B cell (primary cell): ENCODE results near the gene ESYT1. TPM values are rescaled to one million over a fixed set of nuclear protein-coding genes. Genes with fewer than 3 reads are reported as not detected.

Experiments
- ATAC-seq: fragments of 200-7000 bp; cut with Tn5 transposase; one replicate; pipeline ENCODE4 v1.10.0; 2021; ENCODE audit warnings: low read depth, mild to moderate bottlenecking, moderate number of reproducible peaks, moderate library complexity
- CTCF ChIA-PET: fragments of 350-600 bp; sonication (Branson Sonifier 250); formaldehyde crosslinking; loops from one replicate; lab custom pipeline; 2021; ENCODE audit warnings: antibody characterized with exemption, inconsistent platforms; lab: Charles Lee
- POLR2A ChIA-PET: fragments of 350-600 bp; sonication (Branson Sonifier 250); formaldehyde crosslinking; loops from one replicate; lab custom pipeline; 2021; ENCODE audit warnings: antibody characterized with exemption; lab: Charles Lee
- DNase-seq: peaks from one replicate; pipeline ENCODE4 v3.0.0; 2013
- H2AFZ ChIP-seq: 2 replicates; pipeline ENCODE4 v1.6.1; 2012; ENCODE audit warnings: mild to moderate bottlenecking, low read depth, low read length; ENCODE audit not compliant: insufficient read depth, poor library complexity, severe bottlenecking
- H3K27ac ChIP-seq, 2 donors: 1 replicate in 1 of 2; 2 replicates in 1 of 2; pipeline ENCODE4 v1.5.1; 2012 to 2013; ENCODE audit warnings: low read length in 2 of 2, mild to moderate bottlenecking in 2 of 2, moderate library complexity in 1 of 2
- H3K27me3 ChIP-seq, 4 experiments: fragments of 200-600 bp in 1 of 4; sonication (generic) in 1 of 4; replicated peaks in 1 of 4; 1 replicate in 2 of 4; 2 replicates in 2 of 4; pipeline versions ENCODE4 v1.6.1 to v1.7.0; 2013 to 2016; ENCODE audit warnings: low read length in 3 of 4, mild to moderate bottlenecking in 2 of 4, mixed read lengths in 1 of 4, moderate library complexity in 1 of 4; ENCODE audit not compliant: insufficient read depth in 4 of 4, control insufficient read depth in 3 of 4; ENCODE audit errors: control extremely low read depth in 1 of 4
- H3K36me3 ChIP-seq, 2 experiments: replicated peaks in 1 of 2; 1 replicate in 1 of 2; 2 replicates in 1 of 2; pipeline versions ENCODE4 v1.6.1 to v1.7.1; 2013; ENCODE audit warnings: low read length in 1 of 2; ENCODE audit not compliant: insufficient read depth in 2 of 2, control insufficient read depth in 1 of 2; ENCODE audit errors: control extremely low read depth in 1 of 2, extremely low read depth in 1 of 2
- H3K4me1 ChIP-seq, 2 donors: fragments of 200-600 bp in 1 of 2; sonication (generic) in 1 of 2; 1 replicate in 1 of 2; 2 replicates in 1 of 2; pipeline versions ENCODE4 v1.5.1 to v1.6.1; 2013 to 2017; ENCODE audit warnings: low read length in 2 of 2; ENCODE audit not compliant: control insufficient read depth in 2 of 2, insufficient read depth in 2 of 2
- H3K4me2 ChIP-seq: replicated peaks from 2 replicates; pipeline ENCODE3; 2012; ENCODE audit warnings: mild to moderate bottlenecking, low read depth, low read length; ENCODE audit not compliant: poor library complexity, severe bottlenecking
- H3K4me3 ChIP-seq, 5 experiments: fragments of 200-600 bp in 1 of 5; sonication (generic) in 1 of 5; 1 replicate in 3 of 5; 2 replicates in 2 of 5; pipeline versions ENCODE4 v1.5.1 to v1.7.0; 2011 to 2016; ENCODE audit warnings: low read length in 4 of 5, mild to moderate bottlenecking in 4 of 5, low read depth in 2 of 5, control low read depth in 1 of 5, moderate library complexity in 1 of 5; ENCODE audit not compliant: insufficient read depth in 1 of 5; ENCODE audit errors: control extremely low read depth in 1 of 5, extremely low read depth in 1 of 5
- H3K79me2 ChIP-seq: fragments of 200-600 bp; sonication (generic); one replicate; pipeline ENCODE4 v1.6.0; 2016; ENCODE audit warnings: low read length; ENCODE audit not compliant: control insufficient read depth, insufficient read depth
- H3K9ac ChIP-seq: fragments of 200-600 bp; sonication (generic); 2 replicates; pipeline ENCODE4 v1.6.1; 2017; ENCODE audit warnings: mild to moderate bottlenecking, low read length, moderate library complexity
- H3K9me3 ChIP-seq, 3 donors: one replicate each; pipeline versions ENCODE4 v1.6.1 to v1.7.1; 2013; ENCODE audit warnings: low read length in 2 of 3; ENCODE audit not compliant: control insufficient read depth in 2 of 3, insufficient read depth in 1 of 3; ENCODE audit errors: control extremely low read depth in 1 of 3
- H4K20me1 ChIP-seq: 2 replicates; pipeline ENCODE4 v1.6.0; 2012; ENCODE audit warnings: mild to moderate bottlenecking, low read length; ENCODE audit not compliant: insufficient read depth, control insufficient read depth, poor library complexity, severe bottlenecking
- H3K27ac Mint-ChIP-seq: one replicate; pipeline ENCODE4 v1.8.0; 2021; ENCODE audit warnings: mixed read lengths
- H3K27me3 Mint-ChIP-seq: one replicate; pipeline ENCODE4 v1.8.0; 2021; ENCODE audit warnings: mixed read lengths
- H3K4me1 Mint-ChIP-seq: one replicate; pipeline ENCODE4 v1.8.0; 2021; ENCODE audit warnings: mixed read lengths
- H3K4me3 Mint-ChIP-seq: one replicate; pipeline ENCODE4 v1.8.0; 2021; ENCODE audit warnings: mixed read lengths
- H3K9me3 Mint-ChIP-seq: one replicate; pipeline ENCODE4 v1.8.0; 2022; ENCODE audit warnings: mixed read lengths; ENCODE audit not compliant: insufficient read depth
- CTCF ChIP-seq: fragments of 200-600 bp; IDR thresholded peaks from one replicate; pipeline ENCODE4 v1.8.0; 2022; ENCODE audit warnings: antibody characterized with exemption, mild to moderate bottlenecking
- EZH2 ChIP-seq: IDR thresholded peaks from 2 replicates; pipeline ENCODE4 v1.6.1; 2012; ENCODE audit warnings: borderline replicate concordance, low read depth, mild to moderate bottlenecking, moderate library complexity, low read length; ENCODE audit not compliant: insufficient read depth, poor library complexity, severe bottlenecking
- WGBS: methylation state at CpG from one replicate; pipeline ENCODE4 v1.1.5; 2013; ENCODE audit warnings: missing lambda C conversion rate; ENCODE audit not compliant: insufficient coverage; 5-methylcytosine and 5-hydroxymethylcytosine counted together
- intact Hi-C: fragments of 100-400 bp; cut with micrococcal nuclease; formaldehyde crosslinking; loops from one replicate; pipeline ENCODE4 v1.10.0; 2022
- polyA plus RNA-seq: library from polyadenylated mRNA; depleted of rRNA; stranded (reverse); fragments of >200 nt; gene quantifications from 2 replicates; pipeline ENCODE4 v1.2.3, GENCODE V29; 2012
- total RNA-seq, 2 donors: library from RNA; stranded (reverse); fragments of 120-200 nt in 1 of 2; gene quantifications; 1 replicate in 1 of 2; 2 replicates in 1 of 2; pipeline versions ENCODE4 v1.2.3 to v1.2.4, GENCODE V29; 2013 to 2022

Gene ESYT1
- total and polyA plus RNA-seq, 2 donors (not counting 1 experiment from before 2014, with no cell fraction given): 154 to 162 TPM

DNA sequence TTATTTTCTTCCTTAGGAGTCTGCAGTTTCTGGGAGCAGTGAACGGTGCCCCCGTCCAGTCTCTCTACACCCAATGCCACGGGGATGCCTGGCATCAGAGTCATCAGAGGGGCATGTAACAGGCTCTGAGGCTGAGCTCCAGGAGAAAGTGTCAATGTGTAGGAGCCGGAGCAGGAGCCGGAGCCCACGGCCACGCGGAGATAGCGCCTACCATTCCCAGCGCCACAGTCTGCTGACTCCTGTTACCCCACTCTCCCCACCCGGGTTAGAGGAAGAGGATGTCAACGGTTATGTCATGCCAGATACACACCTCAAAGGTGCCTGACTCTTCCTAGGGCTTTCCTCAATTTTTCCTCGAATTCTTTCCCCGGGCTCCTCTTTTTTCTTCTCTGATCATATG is 27.0 kb upstream of the ESYT1 start:
- Histone ChIP-seq H2AFZ (no peak overlapping the region), H3K27me3 (peaks cover 0 to 7% (median 0%) of the 10 kb centered on the region in 4 experiments), H3K4me3 (no peak overlapping the region), H3K9me3 (no peaks in the 10 kb centered on the region), H3K79me2 (peaks cover 17% of the 10 kb centered on the region), H3K4me1 (peaks cover 18 to 21% of the 10 kb centered on the region in 2 donors), H3K9ac (no peak overlapping the region), H3K4me2 (no peak overlapping the region), H4K20me1 (no peaks in the 10 kb centered on the region), H3K36me3 (no peaks in the 10 kb centered on the region), H3K27ac (no peak overlapping the region)
- TF ChIP-seq CTCF (no peak), EZH2 (no peak)
- Mint-ChIP-seq H3K27me3 (peaks cover 6% of the 10 kb centered on the region), H3K9me3 (no peaks in the 10 kb centered on the region), H3K27ac (no peak overlapping the region), H3K4me3 (no peak overlapping the region), H3K4me1 (peaks cover 30% of the 10 kb centered on the region)
- ChIA-PET CTCF (no interaction called here), POLR2A (interaction anchor here (0.7 kb wide), 1 partner anchor 89 kb away, joined by 5 read pairs; no protein-coding TSS in a partner anchor)
- ATAC-seq (no peak), DNase-seq (no peak)
- intact Hi-C loops: loop anchor here (5.0 kb wide), 1 partner anchor 129 kb away; the partner anchor contains the start of gene RAB5B
- WGBS: 90% methylated on average over 7 of the region's 14 CpGs

DNA sequence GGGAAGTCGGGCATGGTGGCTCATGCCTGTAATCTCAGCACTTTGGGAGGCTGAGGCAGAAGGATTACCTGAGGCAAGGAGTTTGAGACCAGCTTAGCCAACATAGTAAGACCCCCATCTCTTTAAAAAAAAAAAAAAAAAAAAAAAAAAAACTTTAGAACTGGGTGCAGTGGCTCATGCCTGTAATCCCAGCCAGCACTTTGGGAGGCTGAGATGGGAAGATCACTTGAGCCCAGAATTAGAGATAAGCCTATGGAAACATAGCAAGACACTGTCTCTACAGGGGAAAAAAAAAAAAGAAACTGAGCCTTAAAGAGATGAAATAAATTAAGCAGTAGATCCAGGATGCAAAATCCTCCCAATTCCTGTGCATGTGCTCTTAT is 25.4 kb upstream of the ESYT1 start:
- Mint-ChIP-seq H3K4me3 (peak overlapping the region; percentile 29), H3K27ac (peak overlapping the region; percentile 59), H3K9me3 (no peaks in the 10 kb centered on the region), H3K4me1 (peaks cover 38% of the 10 kb centered on the region), H3K27me3 (no peaks in the 10 kb centered on the region)
- no peak overlapping the region for H3K27ac ChIP-seq
- H3K79me2 ChIP-seq: peaks cover 27% of the 10 kb centered on the region
- H3K36me3 ChIP-seq: peaks cover 0 to 12% of the 10 kb centered on the region in 2 experiments
- no peak overlapping the region for H3K9ac ChIP-seq
- DNase-seq: no peak
- H3K9me3 ChIP-seq: no peaks in the 10 kb centered on the region
- H3K4me1 ChIP-seq: peaks cover 18 to 23% of the 10 kb centered on the region in 2 donors
- POLR2A ChIA-PET: no interaction called here
- no peak overlapping the region for H2AFZ ChIP-seq
- H4K20me1 ChIP-seq: no peaks in the 10 kb centered on the region
- H3K4me3 ChIP-seq: no peak overlapping the region
- intact Hi-C loops: loop anchor here (5.0 kb wide), 1 partner anchor 130 kb away; the partner anchor contains the start of gene RAB5B
- H3K4me2 ChIP-seq: no peak overlapping the region
- peaks cover 0 to under 1% (median 0%) of the 10 kb centered on the region in 4 experiments for H3K27me3 ChIP-seq
- TF ChIP-seq EZH2 (no peak), CTCF (no peak)
- ATAC-seq: no peak
- WGBS: no CpG with 5 or more reads among the region's 1 CpG
- CTCF ChIA-PET: interaction anchor here (0.6 to 3.7 kb wide), 4 partner anchors 13 to 87 kb away, joined by 3 to 34 read pairs (median 7); partner anchors contain the start of genes RPL41, SMARCC2 and ZC3H10
